Suprapubic skin (tissue), 3 donors: ENCODE data around the gene CASD1.

Experiments used
- EP300 ChIP-seq: sonication (generic); formaldehyde crosslinking; IDR thresholded peaks from one replicate; pipeline ENCODE4 v1.6.1; 2017; ENCODE audit warnings: antibody characterized with exemption
- POLR2A ChIP-seq, 2 donors: fragments of 450-650 bp; IDR thresholded peaks; one replicate each; pipeline ENCODE4 v1.6.1; 2017; ENCODE audit warnings: antibody characterized with exemption in 2 of 2, mild to moderate bottlenecking in 2 of 2, moderate library complexity in 2 of 2
- TF ChIP-seq, protein P1 (sequence below), 2 donors: fragments of 200-600 bp in 1 of 2; fragments of 450-650 bp in 1 of 2; sonication (generic) in 1 of 2; IDR thresholded peaks; one replicate each; pipeline ENCODE4 v1.5.1; 2016 to 2019; ENCODE audit warnings: antibody characterized with exemption in 2 of 2, mild to moderate bottlenecking in 1 of 2, moderate library complexity in 1 of 2

DNA sequence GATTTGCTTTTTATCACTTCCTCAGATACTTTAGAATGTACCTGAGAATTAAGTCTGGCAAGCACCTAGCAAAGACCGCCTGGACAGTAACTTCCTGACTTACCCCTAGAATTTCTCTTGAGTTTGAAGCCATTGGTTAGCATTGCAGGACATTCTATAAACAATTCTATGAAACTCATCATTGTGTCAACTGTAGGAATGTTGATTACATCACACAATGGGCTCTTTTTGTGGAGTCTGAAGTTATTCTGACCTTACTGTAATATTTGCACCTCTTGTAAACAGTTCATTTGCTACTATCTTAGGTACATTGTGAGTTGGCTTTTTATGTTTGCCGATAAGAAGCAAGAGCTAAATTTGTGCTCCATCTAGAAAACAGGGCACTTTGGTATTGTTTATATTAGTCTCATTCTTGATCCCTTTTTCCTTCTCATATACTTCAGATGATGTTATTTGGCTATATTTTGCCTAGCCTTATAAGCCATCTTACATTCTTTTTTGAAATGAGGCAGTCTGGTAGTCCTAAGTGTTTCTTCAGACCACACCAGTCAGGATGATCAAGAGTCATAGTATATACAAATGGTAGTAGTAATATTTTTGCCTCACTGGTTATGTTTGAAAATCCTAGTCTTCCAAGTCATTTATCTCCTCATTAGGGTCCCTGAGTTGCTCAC, 52.4 kb downstream of the CASD1 start:
- TF ChIP-seq, protein P1, sequence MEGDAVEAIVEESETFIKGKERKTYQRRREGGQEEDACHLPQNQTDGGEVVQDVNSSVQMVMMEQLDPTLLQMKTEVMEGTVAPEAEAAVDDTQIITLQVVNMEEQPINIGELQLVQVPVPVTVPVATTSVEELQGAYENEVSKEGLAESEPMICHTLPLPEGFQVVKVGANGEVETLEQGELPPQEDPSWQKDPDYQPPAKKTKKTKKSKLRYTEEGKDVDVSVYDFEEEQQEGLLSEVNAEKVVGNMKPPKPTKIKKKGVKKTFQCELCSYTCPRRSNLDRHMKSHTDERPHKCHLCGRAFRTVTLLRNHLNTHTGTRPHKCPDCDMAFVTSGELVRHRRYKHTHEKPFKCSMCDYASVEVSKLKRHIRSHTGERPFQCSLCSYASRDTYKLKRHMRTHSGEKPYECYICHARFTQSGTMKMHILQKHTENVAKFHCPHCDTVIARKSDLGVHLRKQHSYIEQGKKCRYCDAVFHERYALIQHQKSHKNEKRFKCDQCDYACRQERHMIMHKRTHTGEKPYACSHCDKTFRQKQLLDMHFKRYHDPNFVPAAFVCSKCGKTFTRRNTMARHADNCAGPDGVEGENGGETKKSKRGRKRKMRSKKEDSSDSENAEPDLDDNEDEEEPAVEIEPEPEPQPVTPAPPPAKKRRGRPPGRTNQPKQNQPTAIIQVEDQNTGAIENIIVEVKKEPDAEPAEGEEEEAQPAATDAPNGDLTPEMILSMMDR (IDR thresholded peaks at IDR 0.05): no peak
- TF ChIP-seq POLR2A (IDR thresholded peaks at IDR 0.05): no peak
- no peak for TF ChIP-seq EP300
